ENCODE measurements around the gene PSMC2.

GRCh38 chr7:103379270-103379975, 32.0 kb downstream of the PSMC2 start:
- TF ChIP-seq CTCF (conservative IDR thresholded peaks at IDR 0.05; ENCODE audit: low read depth, low read length) (no peak), EZH2 (IDR thresholded peaks at IDR 0.05; ENCODE audit: low read length, unreplicated experiment) (no peak)
